Endothelial cell of umbilical vein (primary cell): ENCODE measurements around the gene CRB1. TPM values are rescaled to one million over a fixed set of nuclear protein-coding genes. Genes with fewer than 3 reads are reported as not detected.

Experiments
- BruUV-seq: library from RNA; stranded (reverse); fragments of 400-500 nt; replicated peaks from 2 replicates; lab custom pipeline; 2021; lab: Mats Ljungman, UMichigan
- CTCF ChIA-PET: fragments of 300-600, 350-600 bp; sonication (Branson Sonifier 250); formaldehyde crosslinking; loops from one replicate; lab custom pipeline; 2021; ENCODE audit warnings: antibody characterized with exemption, inconsistent platforms; lab: Charles Lee
- POLR2A ChIA-PET: fragments of 300-600, 350-600 bp; sonication (Branson Sonifier 250); formaldehyde crosslinking; loops from one replicate; lab custom pipeline; 2021; ENCODE audit warnings: antibody characterized with exemption, inconsistent platforms; lab: Charles Lee
- DNase-seq: peaks from one replicate; pipeline ENCODE4 v3.0.0-alpha.2; 2011; ENCODE audit warnings: low read depth, low spot score
- FAIRE-seq: peaks from 2 replicates; lab custom pipeline; 2011; peaks lifted over from hg19 to GRCh38; lab: Jason Lieb, UNC
- H2AFZ ChIP-seq: 2 replicates; pipeline ENCODE4 v1.6.0; 2012; ENCODE audit warnings: low read depth, low read length, control low read depth, inconsistent platforms
- H3K27ac ChIP-seq: 2 replicates; pipeline ENCODE4 v1.5.1; 2011; ENCODE audit warnings: low read depth, mild to moderate bottlenecking, control low read depth, low read length, moderate library complexity; ENCODE audit not compliant: insufficient read depth
- H3K27me3 ChIP-seq, 2 experiments: 2 replicates each; pipeline versions ENCODE4 v1.6.0 to v1.6.1; 2011; ENCODE audit warnings: low read length in 2 of 2, mixed read lengths in 1 of 2; ENCODE audit not compliant: control insufficient read depth in 2 of 2, insufficient read depth in 2 of 2
- H3K36me3 ChIP-seq, 2 experiments: 2 replicates in 1 of 2; 3 replicates in 1 of 2; pipeline ENCODE4 v1.5.1; 2011; ENCODE audit warnings: low read length in 2 of 2, mild to moderate bottlenecking in 1 of 2, moderate library complexity in 1 of 2; ENCODE audit not compliant: control insufficient read depth in 2 of 2, insufficient read depth in 2 of 2; ENCODE audit errors: extremely low read depth in 1 of 2
- H3K4me1 ChIP-seq: 3 replicates; pipeline ENCODE4 v1.5.1; 2011; ENCODE audit warnings: mild to moderate bottlenecking, low read length; ENCODE audit not compliant: control insufficient read depth, insufficient read depth; ENCODE audit errors: extremely low read depth
- H3K4me2 ChIP-seq: 2 replicates; pipeline ENCODE4 v1.6.1; 2011; ENCODE audit warnings: low read length, control low read depth, mixed read lengths; ENCODE audit not compliant: insufficient read depth
- H3K4me3 ChIP-seq, 3 experiments: fragments of 200-600 bp in 1 of 3; sonication (generic), shearing (Covaris generic) in 1 of 3; replicated peaks in 1 of 3; 2 replicates each; pipeline ENCODE4 v1.5.1; 2011 to 2016; ENCODE audit warnings: control low read depth in 3 of 3, low read length in 3 of 3, mild to moderate bottlenecking in 2 of 3, inconsistent platforms in 1 of 3, low read depth in 1 of 3, moderate library complexity in 1 of 3; ENCODE audit not compliant: insufficient read depth in 1 of 3
- H3K79me2 ChIP-seq: 2 replicates; pipeline ENCODE4 v1.6.0; 2012; ENCODE audit warnings: low read length, inconsistent platforms; ENCODE audit not compliant: control insufficient read depth, insufficient read depth
- H3K9ac ChIP-seq: replicated peaks from 2 replicates; pipeline ENCODE3; 2011; ENCODE audit warnings: low read length, control low read depth; ENCODE audit not compliant: insufficient read depth; ENCODE audit errors: extremely low read depth
- H3K9me1 ChIP-seq: replicated peaks from 3 replicates; pipeline ENCODE4 v1.6.0; 2011; ENCODE audit warnings: mild to moderate bottlenecking, low read length; ENCODE audit not compliant: control insufficient read depth, insufficient read depth; ENCODE audit errors: extremely low read depth
- H3K9me3 ChIP-seq: replicated peaks from 2 replicates; pipeline ENCODE4 v1.5.1; 2012; ENCODE audit warnings: low read length, inconsistent platforms; ENCODE audit not compliant: control insufficient read depth, insufficient read depth
- H4K20me1 ChIP-seq: replicated peaks from 2 replicates; pipeline ENCODE3; 2011; ENCODE audit warnings: mild to moderate bottlenecking, low read length; ENCODE audit not compliant: control insufficient read depth, insufficient read depth; ENCODE audit errors: extremely low read depth
- EZH2 ChIP-seq: IDR thresholded peaks from 2 replicates; pipeline ENCODE4 v1.6.1; 2012; ENCODE audit warnings: borderline replicate concordance, low read depth, mild to moderate bottlenecking, moderate library complexity, low read length, inconsistent platforms; ENCODE audit not compliant: severe bottlenecking
- FOS ChIP-seq: IDR thresholded peaks from 2 replicates; pipeline ENCODE4 v1.6.1; 2011; ENCODE audit warnings: mild to moderate bottlenecking, low read length, moderate library complexity, borderline replicate concordance; ENCODE audit not compliant: insufficient read depth
- GATA2 ChIP-seq: IDR thresholded peaks from 2 replicates; pipeline ENCODE4 v1.7.0; 2011; ENCODE audit warnings: low read depth, mild to moderate bottlenecking, moderate library complexity, mixed read lengths, low read length; ENCODE audit not compliant: insufficient read length, insufficient read depth
- JUN ChIP-seq: IDR thresholded peaks from 2 replicates; pipeline ENCODE4 v1.6.1; 2011; ENCODE audit warnings: borderline replicate concordance, low read depth; ENCODE audit not compliant: insufficient read length, insufficient read depth
- MYC ChIP-seq: IDR thresholded peaks from one replicate; pipeline ENCODE4 v1.6.1; 2011; ENCODE audit warnings: mild to moderate bottlenecking, low read depth, low read length
- POLR2A ChIP-seq: IDR thresholded peaks from 2 replicates; pipeline ENCODE4 v1.6.1; 2012; ENCODE audit warnings: low read depth, mild to moderate bottlenecking, control low read depth, low read length
- POLR2AphosphoS5 ChIP-seq: IDR thresholded peaks from 2 replicates; pipeline ENCODE4 v1.6.1; 2012; ENCODE audit warnings: low read depth, mild to moderate bottlenecking, control low read depth, low read length, moderate library complexity; ENCODE audit not compliant: insufficient read depth
- dilution Hi-C: fragments of 300-500 bp; cut with MboI; formaldehyde crosslinking; loops from one replicate; pipeline ENCODE4 v1.15.0; 2019; ENCODE audit warnings: low sequenced_read_pairs; ENCODE audit not compliant: extremely low pct_ligation_motif_present
- intact Hi-C: fragments of 100-400 bp; cut with micrococcal nuclease; formaldehyde crosslinking; loops from one replicate; pipeline ENCODE4 v1.10.0; 2022
- polyA plus RNA-seq, 4 experiments: library from polyadenylated mRNA; depleted of rRNA in 3 of 4; stranded (reverse) in 3 of 4; unstranded in 1 of 4; fragments of >200 nt; gene quantifications; 2 replicates each; pipeline versions ENCODE4 v1.2.1 to v1.2.3, GENCODE V29; 2011 to 2012; ENCODE audit warnings: missing spikeins in 1 of 4
- total RNA-seq: library from RNA; stranded (reverse); gene quantifications from 2 replicates; pipeline ENCODE4 v1.2.3, GENCODE V29; 2021
- TF ChIP-seq, protein P1 (sequence below): IDR thresholded peaks from 2 replicates; pipeline ENCODE4 v1.6.1; 2011; ENCODE audit not compliant: insufficient read depth, insufficient read length
- TF ChIP-seq, protein P2 (sequence below), 2 donors: IDR thresholded peaks; 1 replicate in 1 of 2; 2 replicates in 1 of 2; pipeline ENCODE4 v1.5.1; 2011; ENCODE audit warnings: low read length in 2 of 2, mild to moderate bottlenecking in 2 of 2, moderate library complexity in 2 of 2, control low read depth in 1 of 2, inconsistent platforms in 1 of 2, low read depth in 1 of 2; ENCODE audit not compliant: insufficient read depth in 1 of 2; ENCODE audit errors: extremely low read depth in 1 of 2

The CRB1 gene
- total and polyA plus RNA-seq, 2 donors (not counting 3 experiments of a cell fraction or from before 2014, with no cell fraction given) = not detected

DNA sequence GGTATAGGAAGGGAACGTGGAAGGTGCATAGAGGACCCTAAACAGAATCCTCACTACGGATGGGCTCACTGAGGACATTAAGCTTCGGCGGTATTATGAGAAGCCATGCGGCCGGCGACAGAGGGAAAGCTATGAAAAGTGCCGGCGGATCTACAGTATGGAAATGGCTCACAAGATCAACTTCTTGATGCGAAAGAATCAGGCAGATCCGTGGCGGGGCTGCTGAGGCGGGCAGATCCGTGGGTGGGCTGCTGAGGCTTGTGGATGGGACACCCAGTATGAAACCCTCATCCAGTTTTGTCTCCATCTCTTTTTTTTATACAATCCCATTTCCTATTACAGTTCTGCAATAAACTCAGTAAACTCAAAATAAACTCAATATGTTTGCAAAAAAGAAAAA lies 95.8 kb downstream of the CRB1 start:
- ChIA-PET POLR2A (no interaction called here), CTCF (no interaction called here)
- dilution Hi-C loops = no loop called here
- intact Hi-C loops = no loop called here
- Histone ChIP-seq H3K9me3 (no peaks in the 10 kb centered on the region), H3K9me1 (no peaks in the 10 kb centered on the region), H3K27me3 (no peaks in the 10 kb centered on the region), H3K36me3 (no peaks in the 10 kb centered on the region), H3K79me2 (no peaks in the 10 kb centered on the region), H4K20me1 (no peaks in the 10 kb centered on the region), H2AFZ (no peak overlapping the region), H3K4me3 (no peak overlapping the region), H3K9ac (no peak overlapping the region), H3K27ac (no peak overlapping the region), H3K4me2 (no peak overlapping the region), H3K4me1 (no peaks in the 10 kb centered on the region)
- no peak for DNase-seq
- no peak for TF ChIP-seq GATA2
- no peak for TF ChIP-seq JUN
- TF ChIP-seq FOS = no peak
- no peak for FAIRE-seq
- BruUV-seq = no TSS peak

DNA sequence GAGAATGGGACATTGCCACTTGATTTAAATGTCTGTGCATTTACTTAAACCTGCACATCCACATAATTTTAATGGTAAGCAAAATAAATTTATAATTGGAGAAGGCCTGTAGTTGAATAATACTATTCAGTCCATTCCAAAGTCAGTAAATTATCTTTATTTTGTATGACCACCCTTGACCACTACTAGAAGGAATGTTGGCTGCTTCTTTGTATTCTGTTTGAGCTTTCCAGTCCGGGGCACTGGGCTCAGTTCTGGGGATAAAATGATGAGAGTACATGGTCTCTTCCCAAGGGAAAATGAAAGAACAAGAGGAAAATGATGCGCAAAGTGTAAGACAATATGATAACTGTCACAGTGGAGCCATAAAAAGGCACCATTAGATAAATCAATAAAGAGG lies 98.9 kb downstream of the CRB1 start:
- no peak overlapping the region for H3K27ac ChIP-seq
- BruUV-seq = no TSS peak
- dilution Hi-C loops = no loop called here
- DNase-seq (no peak), FAIRE-seq (no peak)
- CTCF ChIA-PET = no interaction called here
- no peaks in the 10 kb centered on the region for H3K79me2 ChIP-seq
- no peak overlapping the region for H2AFZ ChIP-seq
- H3K4me3 ChIP-seq = no peak overlapping the region
- no peaks in the 10 kb centered on the region for H3K27me3 ChIP-seq
- H3K9me1 ChIP-seq = no peaks in the 10 kb centered on the region
- no peak overlapping the region for H3K9ac ChIP-seq
- no peak for TF ChIP-seq FOS
- TF ChIP-seq EZH2 = no peak
- no peak for TF ChIP-seq MYC
- no peak for TF ChIP-seq JUN
- TF ChIP-seq, protein P1, sequence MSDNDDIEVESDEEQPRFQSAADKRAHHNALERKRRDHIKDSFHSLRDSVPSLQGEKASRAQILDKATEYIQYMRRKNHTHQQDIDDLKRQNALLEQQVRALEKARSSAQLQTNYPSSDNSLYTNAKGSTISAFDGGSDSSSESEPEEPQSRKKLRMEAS = no peak
- TF ChIP-seq POLR2AphosphoS5 = no peak
- no peak for TF ChIP-seq POLR2A
- no peak for TF ChIP-seq GATA2
- TF ChIP-seq, protein P2, sequence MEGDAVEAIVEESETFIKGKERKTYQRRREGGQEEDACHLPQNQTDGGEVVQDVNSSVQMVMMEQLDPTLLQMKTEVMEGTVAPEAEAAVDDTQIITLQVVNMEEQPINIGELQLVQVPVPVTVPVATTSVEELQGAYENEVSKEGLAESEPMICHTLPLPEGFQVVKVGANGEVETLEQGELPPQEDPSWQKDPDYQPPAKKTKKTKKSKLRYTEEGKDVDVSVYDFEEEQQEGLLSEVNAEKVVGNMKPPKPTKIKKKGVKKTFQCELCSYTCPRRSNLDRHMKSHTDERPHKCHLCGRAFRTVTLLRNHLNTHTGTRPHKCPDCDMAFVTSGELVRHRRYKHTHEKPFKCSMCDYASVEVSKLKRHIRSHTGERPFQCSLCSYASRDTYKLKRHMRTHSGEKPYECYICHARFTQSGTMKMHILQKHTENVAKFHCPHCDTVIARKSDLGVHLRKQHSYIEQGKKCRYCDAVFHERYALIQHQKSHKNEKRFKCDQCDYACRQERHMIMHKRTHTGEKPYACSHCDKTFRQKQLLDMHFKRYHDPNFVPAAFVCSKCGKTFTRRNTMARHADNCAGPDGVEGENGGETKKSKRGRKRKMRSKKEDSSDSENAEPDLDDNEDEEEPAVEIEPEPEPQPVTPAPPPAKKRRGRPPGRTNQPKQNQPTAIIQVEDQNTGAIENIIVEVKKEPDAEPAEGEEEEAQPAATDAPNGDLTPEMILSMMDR (IDR thresholded peaks at IDR 0.05; ENCODE audit: extremely low read depth in 1 of 2, insufficient read depth in 1 of 2, low read depth in 1 of 2, low read length in 2 of 2) = no peak
- POLR2A ChIA-PET = no interaction called here
- H3K4me2 ChIP-seq = no peak overlapping the region
- no peaks in the 10 kb centered on the region for H4K20me1 ChIP-seq
- no peaks in the 10 kb centered on the region for H3K9me3 ChIP-seq
- intact Hi-C loops = no loop called here
- H3K36me3 ChIP-seq = no peaks in the 10 kb centered on the region
- no peaks in the 10 kb centered on the region for H3K4me1 ChIP-seq
